GM12872 (cell line): ENCODE measurements around the gene FBXO17.

Source experiments
- TF ChIP-seq, protein P1 (sequence below): IDR thresholded peaks from 3 replicates; pipeline ENCODE4 v1.5.1; 2011; ENCODE audit warnings: low read depth, mild to moderate bottlenecking, low read length, moderate library complexity; ENCODE audit not compliant: insufficient read depth

Gene FBXO17

DNA sequence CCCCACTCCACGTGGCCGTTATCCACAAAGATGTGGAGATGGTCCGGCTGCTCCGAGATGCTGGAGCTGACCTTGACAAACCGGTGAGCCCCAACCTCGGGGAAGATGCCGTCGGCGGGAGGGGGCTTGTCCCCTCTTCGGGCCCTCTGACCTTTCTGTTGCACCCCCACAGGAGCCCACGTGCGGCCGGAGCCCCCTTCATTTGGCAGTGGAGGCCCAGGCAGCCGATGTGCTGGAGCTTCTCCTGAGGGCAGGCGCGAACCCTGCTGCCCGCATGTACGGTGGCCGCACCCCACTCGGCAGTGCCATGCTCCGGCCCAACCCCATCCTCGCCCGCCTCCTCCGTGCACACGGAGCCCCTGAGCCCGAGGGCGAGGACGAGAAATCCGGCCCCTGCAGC is 68.3 kb downstream of the FBXO17 start:
- TF ChIP-seq, protein P1, sequence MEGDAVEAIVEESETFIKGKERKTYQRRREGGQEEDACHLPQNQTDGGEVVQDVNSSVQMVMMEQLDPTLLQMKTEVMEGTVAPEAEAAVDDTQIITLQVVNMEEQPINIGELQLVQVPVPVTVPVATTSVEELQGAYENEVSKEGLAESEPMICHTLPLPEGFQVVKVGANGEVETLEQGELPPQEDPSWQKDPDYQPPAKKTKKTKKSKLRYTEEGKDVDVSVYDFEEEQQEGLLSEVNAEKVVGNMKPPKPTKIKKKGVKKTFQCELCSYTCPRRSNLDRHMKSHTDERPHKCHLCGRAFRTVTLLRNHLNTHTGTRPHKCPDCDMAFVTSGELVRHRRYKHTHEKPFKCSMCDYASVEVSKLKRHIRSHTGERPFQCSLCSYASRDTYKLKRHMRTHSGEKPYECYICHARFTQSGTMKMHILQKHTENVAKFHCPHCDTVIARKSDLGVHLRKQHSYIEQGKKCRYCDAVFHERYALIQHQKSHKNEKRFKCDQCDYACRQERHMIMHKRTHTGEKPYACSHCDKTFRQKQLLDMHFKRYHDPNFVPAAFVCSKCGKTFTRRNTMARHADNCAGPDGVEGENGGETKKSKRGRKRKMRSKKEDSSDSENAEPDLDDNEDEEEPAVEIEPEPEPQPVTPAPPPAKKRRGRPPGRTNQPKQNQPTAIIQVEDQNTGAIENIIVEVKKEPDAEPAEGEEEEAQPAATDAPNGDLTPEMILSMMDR = no peak

DNA sequence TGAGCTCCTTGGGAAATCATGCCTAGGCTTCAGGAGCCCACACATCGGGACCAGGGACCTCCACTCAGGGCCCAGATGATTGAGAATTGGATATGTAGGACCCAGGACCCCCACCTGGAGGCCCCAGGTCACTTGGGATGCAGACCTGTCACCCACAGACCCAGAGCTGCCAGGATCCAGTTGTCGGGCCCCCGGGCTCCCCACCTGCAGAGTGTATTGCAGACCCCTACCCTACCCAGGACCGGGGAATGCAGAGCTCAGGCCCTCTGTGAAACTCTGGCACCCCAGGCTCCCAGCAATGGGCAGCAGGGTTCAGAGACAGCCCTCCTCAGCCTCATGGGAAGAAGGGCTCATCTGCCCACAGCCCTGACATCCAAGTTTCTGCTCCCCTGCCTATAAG is 69.9 kb downstream of the FBXO17 start:
- TF ChIP-seq, protein P1 = no peak

DNA sequence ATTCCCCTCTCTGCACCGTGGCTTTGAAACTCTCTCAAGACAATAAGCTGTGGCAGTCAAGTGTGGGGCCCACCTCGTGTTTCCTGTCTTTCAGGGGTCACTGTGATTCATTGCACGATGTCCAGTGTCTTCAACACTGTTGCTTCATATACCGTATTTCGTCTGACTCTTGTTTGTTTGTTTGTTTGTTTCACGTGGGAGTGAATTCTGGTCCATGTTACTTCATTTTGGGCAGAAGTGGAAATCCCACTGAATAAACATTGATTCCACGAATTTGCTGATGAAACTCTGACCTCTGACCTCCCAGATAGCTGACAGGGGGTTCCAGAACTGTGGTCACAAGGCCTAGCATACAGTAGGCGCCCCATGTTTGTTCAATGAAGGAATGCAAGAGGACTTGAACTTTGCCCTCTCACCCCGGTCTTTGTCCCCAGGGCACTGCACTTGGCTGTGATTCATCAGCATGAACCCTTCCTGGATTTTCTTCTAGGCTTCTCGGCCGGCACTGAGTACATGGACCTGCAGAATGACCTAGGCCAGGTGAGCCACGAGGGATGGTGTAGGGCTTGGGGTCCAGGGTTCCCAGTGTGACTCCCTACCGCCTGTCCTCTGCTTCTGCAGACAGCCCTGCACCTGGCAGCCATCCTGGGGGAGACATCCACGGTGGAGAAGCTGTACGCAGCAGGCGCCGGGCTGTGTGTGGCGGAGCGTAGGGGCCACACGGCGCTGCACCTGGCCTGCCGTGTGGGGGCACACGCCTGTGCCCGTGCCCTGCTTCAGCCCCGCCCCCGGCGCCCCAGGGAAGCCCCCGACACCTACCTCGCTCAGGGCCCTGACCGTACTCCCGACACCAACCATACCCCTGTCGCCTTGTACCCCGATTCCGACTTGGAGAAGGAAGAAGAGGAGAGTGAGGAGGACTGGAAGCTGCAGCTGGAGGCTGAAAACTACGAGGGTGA is 70.7 kb downstream of the FBXO17 start:
- TF ChIP-seq, protein P1 = no peak

DNA sequence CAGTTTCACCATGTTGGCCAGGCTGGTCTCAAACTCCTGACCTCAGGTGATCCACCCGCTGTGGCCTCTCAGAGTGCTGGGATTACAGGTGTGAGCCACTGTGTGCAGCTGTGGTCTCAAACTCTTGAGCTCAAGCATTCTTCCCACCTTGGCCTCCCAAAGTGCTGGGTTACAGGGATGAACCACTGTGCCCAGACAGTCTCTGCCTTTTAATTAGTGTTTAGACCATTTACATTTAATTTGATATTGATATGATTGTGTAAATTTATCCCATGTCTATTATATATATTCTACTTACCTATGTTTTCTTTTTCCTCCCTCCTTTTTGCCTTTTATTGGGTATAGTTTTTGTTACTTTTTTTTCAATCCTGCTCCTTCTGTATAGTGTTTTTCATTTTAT is 73.9 kb downstream of the FBXO17 start:
- TF ChIP-seq, protein P1 = no peak

DNA sequence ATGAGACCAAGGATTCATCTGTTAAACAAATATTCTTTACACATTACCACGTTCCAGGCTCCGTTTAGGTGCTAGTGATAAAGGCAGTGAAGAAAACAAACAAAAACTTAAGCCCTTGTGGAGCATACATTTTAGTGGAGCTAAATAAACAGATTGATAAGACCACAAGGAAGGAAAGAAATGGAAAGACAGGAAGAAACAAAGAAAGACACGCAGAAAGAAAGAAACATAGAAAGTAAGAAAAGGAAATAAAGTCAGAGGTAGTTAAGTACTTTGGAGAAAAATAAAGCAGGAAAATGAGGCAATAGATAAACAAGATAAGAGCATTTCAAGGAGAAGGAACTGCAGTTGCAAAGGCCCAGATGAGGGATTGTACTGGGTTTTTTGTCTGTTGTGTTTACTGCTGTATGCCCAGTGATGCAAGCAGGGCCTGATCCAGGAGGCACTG is 74.8 kb downstream of the FBXO17 start:
- TF ChIP-seq, protein P1 = no peak

DNA sequence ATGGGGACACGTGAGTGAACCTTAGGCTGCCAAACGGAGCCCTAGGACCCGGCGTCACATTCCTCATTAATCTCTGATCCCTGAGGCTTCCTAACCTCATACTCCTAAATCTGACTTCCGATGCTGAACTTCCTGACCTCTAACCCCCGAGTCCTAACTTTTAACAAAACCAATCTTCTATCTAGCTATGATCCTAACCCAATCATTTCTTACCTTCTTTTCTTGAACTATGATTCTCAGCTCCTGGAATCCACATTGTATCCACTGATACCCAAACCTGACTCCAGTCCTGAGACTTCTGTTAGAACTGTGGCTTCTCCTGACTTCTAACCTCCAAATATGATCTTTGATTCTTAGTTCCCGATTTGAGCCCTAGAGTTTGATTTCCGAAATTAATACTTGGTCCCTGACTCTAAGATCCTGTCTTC is 75.3 kb downstream of the FBXO17 start:
- TF ChIP-seq, protein P1 = no peak

DNA sequence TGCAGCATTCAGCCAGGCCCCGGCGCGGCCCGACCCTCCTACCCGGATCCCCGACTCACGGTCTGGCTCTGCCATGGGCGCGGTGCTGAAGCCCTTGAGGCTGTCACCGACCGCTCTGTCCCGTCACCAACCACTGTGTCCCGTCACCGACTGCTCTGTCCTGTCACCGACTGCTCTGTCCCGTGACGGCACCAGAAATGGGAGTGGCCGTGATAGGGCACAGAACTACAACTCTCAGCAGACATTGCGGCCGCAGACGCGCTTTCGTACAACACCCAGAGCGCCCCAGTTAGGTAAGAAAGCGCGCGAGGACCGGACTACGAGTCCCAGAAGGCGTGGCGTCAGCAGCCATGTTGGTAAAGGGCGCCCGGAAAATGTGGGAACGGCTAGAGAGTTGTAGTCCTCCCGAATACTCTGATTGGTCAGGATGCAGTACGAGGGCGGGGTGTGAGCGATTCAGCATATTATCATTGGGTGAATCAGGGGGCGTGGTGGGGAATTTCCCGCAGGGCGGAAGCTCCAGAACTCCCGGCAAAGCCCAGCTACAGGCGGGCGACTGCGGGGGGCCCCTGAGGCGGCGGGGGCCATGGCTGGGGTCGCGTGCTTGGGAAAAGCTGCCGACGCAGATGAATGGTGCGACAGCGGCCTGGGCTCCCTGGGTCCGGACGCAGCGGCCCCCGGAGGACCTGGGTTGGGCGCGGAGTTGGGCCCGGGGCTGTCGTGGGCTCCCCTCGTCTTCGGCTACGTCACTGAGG is 75.9 kb downstream of the FBXO17 start, which contains the start of the genes NFKBIB and SIRT2:
Gene NFKBIB, plus strand, starts transcription at position 523 of the 755 bp plus-strand sequence. Its CDS starts 64 bp downstream, at position 587.
Gene SIRT2, minus strand, starts transcription at position 172 of the 755 bp plus-strand sequence. Its CDS starts 97 bp downstream, at position 75.
- TF ChIP-seq, protein P1 = no peak
